ENCODE data around the gene PLIN4.

DNA sequence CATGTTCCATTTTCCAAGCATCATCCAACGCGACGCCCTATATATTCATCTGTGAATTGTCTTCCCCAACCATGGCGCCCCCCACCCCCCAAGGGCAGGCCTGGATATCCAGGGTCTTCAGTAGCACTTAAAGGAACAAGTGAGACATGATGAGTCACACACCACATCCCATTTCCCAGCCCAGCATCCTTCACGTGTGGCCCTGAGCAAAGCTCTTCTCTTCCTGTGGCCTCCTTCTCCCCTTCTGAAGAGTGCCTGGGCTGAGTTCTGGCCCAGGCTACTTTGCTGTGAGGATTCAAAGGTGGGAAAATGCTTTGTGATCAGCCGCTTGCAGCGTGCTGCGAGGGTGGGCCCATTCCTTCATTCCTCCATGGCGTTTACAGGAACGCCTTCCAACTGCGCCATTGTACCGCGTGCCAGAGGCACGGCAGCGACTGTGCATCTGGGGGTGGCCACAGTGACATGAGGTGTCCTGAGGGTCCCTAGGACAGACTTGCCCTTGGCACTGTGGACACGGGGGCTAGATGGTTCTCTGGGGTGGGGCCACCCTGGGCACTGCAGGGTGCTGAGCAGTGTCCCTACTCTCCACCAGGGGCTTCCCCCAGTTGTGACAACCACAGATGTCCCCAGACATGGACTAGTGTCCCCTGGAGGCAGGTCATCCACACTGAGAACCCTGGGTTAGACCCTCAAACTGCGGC, 11.7 kb downstream of the PLIN4 start:
- TF ChIP-seq, protein P1, sequence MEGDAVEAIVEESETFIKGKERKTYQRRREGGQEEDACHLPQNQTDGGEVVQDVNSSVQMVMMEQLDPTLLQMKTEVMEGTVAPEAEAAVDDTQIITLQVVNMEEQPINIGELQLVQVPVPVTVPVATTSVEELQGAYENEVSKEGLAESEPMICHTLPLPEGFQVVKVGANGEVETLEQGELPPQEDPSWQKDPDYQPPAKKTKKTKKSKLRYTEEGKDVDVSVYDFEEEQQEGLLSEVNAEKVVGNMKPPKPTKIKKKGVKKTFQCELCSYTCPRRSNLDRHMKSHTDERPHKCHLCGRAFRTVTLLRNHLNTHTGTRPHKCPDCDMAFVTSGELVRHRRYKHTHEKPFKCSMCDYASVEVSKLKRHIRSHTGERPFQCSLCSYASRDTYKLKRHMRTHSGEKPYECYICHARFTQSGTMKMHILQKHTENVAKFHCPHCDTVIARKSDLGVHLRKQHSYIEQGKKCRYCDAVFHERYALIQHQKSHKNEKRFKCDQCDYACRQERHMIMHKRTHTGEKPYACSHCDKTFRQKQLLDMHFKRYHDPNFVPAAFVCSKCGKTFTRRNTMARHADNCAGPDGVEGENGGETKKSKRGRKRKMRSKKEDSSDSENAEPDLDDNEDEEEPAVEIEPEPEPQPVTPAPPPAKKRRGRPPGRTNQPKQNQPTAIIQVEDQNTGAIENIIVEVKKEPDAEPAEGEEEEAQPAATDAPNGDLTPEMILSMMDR (IDR thresholded peaks at IDR 0.05): no peak
- TF ChIP-seq POLR2A (IDR thresholded peaks at IDR 0.05): no peak
